DOHH2 (cell line): ENCODE data around the gene HLTF.
"Not testable (repeated sequence)": the region's sequence is repeated elsewhere in the genome, so short reads cannot be mapped to it uniquely, and the experiment has no call there.

ENCODE experiments used
- H3F3A ChIP-seq: fragments of 200-600 bp; sonication (generic), shearing (Covaris generic); 2 replicates; pipeline ENCODE4 v1.6.0; 2016; ENCODE audit warnings: antibody characterized with exemption, mild to moderate bottlenecking; ENCODE audit not compliant: control insufficient read depth, insufficient read depth
- H3K27ac ChIP-seq: fragments of 200-600 bp; sonication (generic); 2 replicates; pipeline ENCODE4 v1.5.1; 2014; ENCODE audit warnings: low read depth, mild to moderate bottlenecking, low read length, moderate library complexity
- H3K27me3 ChIP-seq: fragments of 200-600 bp; sonication (generic); 2 replicates; pipeline ENCODE4 v1.6.1; 2014; ENCODE audit warnings: mild to moderate bottlenecking, low read length, mixed read lengths; ENCODE audit not compliant: control insufficient read depth
- H3K36me3 ChIP-seq: fragments of 200-600 bp; sonication (generic); 2 replicates; pipeline ENCODE4 v1.6.1; 2014; ENCODE audit warnings: mild to moderate bottlenecking, low read length, moderate library complexity, mixed read lengths; ENCODE audit not compliant: control insufficient read depth
- H3K4me1 ChIP-seq: fragments of 200-600 bp; sonication (generic); 2 replicates; pipeline ENCODE4 v1.6.1; 2014; ENCODE audit warnings: mild to moderate bottlenecking, low read length, mixed read lengths; ENCODE audit not compliant: control insufficient read depth
- H3K4me2 ChIP-seq: fragments of 200-600 bp; sonication (generic); 2 replicates; pipeline ENCODE4 v1.6.0; 2014; ENCODE audit warnings: mild to moderate bottlenecking, low read length, moderate library complexity
- H3K4me3 ChIP-seq: fragments of 200-600 bp; sonication (generic); 2 replicates; pipeline ENCODE4 v1.5.1; 2014; ENCODE audit warnings: mild to moderate bottlenecking, low read length, mixed read lengths
- H3K79me2 ChIP-seq: fragments of 200-600 bp; sonication (generic); 2 replicates; pipeline ENCODE4 v1.6.1; 2014; ENCODE audit warnings: mild to moderate bottlenecking, low read length, mixed read lengths; ENCODE audit not compliant: control insufficient read depth
- H3K9me2 ChIP-seq: fragments of 200-600 bp; sonication (generic); replicated peaks from 2 replicates; pipeline ENCODE4 v1.6.1; 2014; ENCODE audit warnings: mild to moderate bottlenecking, low read length, mixed read lengths; ENCODE audit not compliant: control insufficient read depth
- H3K9me3 ChIP-seq: fragments of 200-600 bp; sonication (generic); 2 replicates; pipeline ENCODE4 v1.6.1; 2014; ENCODE audit warnings: antibody characterized with exemption, low read length, mixed read lengths; ENCODE audit not compliant: control insufficient read depth, insufficient read depth
- H4K20me1 ChIP-seq: fragments of 200-600 bp; sonication (generic); 2 replicates; pipeline ENCODE4 v1.6.0; 2014; ENCODE audit warnings: low read depth, mild to moderate bottlenecking, antibody characterized with exemption, low read length, moderate library complexity; ENCODE audit not compliant: control insufficient read depth, insufficient read depth
- EZH2phosphoT487 ChIP-seq: fragments of 200-600 bp; sonication (generic); IDR thresholded peaks from 2 replicates; pipeline ENCODE4 v1.6.1; 2017; ENCODE audit warnings: borderline replicate concordance, mild to moderate bottlenecking, antibody characterized with exemption, low read length, moderate library complexity, mixed read lengths
- TF ChIP-seq, protein P1 (sequence below): fragments of 200-600 bp; sonication (generic); IDR thresholded peaks from one replicate; pipeline ENCODE4 v1.5.1; 2014; ENCODE audit warnings: antibody characterized with exemption, mild to moderate bottlenecking, low read depth, low read length; ENCODE audit not compliant: poor library complexity, severe bottlenecking

The HLTF gene

DNA sequence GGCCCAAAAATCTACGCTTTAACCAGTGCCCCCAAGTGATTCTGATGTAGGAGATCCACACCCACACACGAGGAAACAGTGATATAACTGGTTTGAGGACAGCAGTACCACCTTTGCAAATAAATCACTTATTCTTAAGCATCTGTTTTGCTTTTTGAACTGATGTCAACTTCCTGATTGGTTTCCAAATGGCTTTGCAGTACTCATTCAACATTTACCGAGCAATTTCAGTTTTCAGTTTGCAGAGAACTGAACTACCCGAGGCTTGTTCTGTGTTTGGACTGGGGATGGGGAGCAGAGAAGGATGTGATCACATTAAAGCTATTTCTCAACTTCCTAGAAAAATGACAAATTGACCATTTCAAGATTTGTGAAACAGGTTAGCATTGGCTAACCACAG is 96.1 kb downstream of the HLTF start:
- Histone ChIP-seq H3K9me2 (no peaks in the 10 kb centered on the region), H3K9me3 (no peaks in the 10 kb centered on the region), H3K27me3 (no peaks in the 10 kb centered on the region), H4K20me1 (no peaks in the 10 kb centered on the region), H3K36me3 (peaks cover 9% of the 10 kb centered on the region), H3K4me2 (peak overlapping the region; percentile 64), H3K79me2 (peaks cover 32% of the 10 kb centered on the region), H3K4me3 (peak overlapping the region; percentile 89), H3K27ac (no peak overlapping the region), H3K4me1 (peaks cover 18% of the 10 kb centered on the region), H3F3A (no peaks in the 10 kb centered on the region)
- no peak for TF ChIP-seq EZH2phosphoT487
- TF ChIP-seq, protein P1, sequence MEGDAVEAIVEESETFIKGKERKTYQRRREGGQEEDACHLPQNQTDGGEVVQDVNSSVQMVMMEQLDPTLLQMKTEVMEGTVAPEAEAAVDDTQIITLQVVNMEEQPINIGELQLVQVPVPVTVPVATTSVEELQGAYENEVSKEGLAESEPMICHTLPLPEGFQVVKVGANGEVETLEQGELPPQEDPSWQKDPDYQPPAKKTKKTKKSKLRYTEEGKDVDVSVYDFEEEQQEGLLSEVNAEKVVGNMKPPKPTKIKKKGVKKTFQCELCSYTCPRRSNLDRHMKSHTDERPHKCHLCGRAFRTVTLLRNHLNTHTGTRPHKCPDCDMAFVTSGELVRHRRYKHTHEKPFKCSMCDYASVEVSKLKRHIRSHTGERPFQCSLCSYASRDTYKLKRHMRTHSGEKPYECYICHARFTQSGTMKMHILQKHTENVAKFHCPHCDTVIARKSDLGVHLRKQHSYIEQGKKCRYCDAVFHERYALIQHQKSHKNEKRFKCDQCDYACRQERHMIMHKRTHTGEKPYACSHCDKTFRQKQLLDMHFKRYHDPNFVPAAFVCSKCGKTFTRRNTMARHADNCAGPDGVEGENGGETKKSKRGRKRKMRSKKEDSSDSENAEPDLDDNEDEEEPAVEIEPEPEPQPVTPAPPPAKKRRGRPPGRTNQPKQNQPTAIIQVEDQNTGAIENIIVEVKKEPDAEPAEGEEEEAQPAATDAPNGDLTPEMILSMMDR: no peak

GRCh38 chr3:148987551-148987950 is 98.8 kb downstream of the HLTF start:
- H3K4me3 ChIP-seq, H4K20me1 ChIP-seq, H3K36me3 ChIP-seq, H3F3A ChIP-seq, H3K4me2 ChIP-seq, H3K27ac ChIP-seq, H3K9me2 ChIP-seq, H3K9me3 ChIP-seq, H3K27me3 ChIP-seq: not testable (repeated sequence)
- Histone ChIP-seq H3K79me2 (peaks cover 15% of the 10 kb centered on the region), H3K4me1 (peaks cover 14% of the 10 kb centered on the region)

DNA sequence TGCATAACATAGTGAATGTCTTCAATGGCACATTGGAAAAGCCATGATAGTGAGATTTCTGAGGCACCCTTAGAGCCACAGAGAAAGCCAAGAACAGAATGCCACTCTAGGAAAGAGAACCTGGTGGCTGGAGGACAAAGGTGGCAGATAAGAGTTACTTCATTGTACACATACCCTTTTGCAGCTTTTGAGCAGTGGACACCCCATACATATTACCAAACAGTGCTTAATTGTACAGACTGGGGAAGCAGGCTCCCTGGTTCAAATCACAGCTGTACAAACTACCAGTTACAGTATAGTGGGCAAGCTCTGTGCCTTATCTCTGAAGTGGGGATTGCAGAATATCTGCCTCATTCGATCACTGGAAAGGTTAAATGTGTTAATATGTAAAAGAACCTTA is 105.1 kb downstream of the HLTF start:
- Histone ChIP-seq H3K9me3 (no peaks in the 10 kb centered on the region), H3K4me1 (no peaks in the 10 kb centered on the region), H3K36me3 (no peaks in the 10 kb centered on the region), H3K9me2 (no peaks in the 10 kb centered on the region), H3F3A (no peaks in the 10 kb centered on the region), H3K79me2 (no peaks in the 10 kb centered on the region), H3K27me3 (peaks cover 9% of the 10 kb centered on the region), H3K27ac (no peak overlapping the region), H3K4me3 (no peak overlapping the region), H4K20me1 (no peaks in the 10 kb centered on the region), H3K4me2 (no peak overlapping the region)
- TF ChIP-seq, protein P1: no peak
- TF ChIP-seq EZH2phosphoT487: no peak
